Uterus (tissue), 2 donors: ENCODE results near the gene NBEA.

ENCODE experiments used
- POLR2A ChIP-seq, 2 donors: fragments of 450-650 bp; IDR thresholded peaks; one replicate each; pipeline ENCODE4 v1.6.1; 2016; ENCODE audit warnings: antibody characterized with exemption in 2 of 2, mild to moderate bottlenecking in 1 of 2, moderate library complexity in 1 of 2
- TF ChIP-seq, protein P1 (sequence below), 4 experiments: fragments of 200-600 bp in 2 of 4; fragments of 450-650 bp in 2 of 4; sonication (generic) in 2 of 4; IDR thresholded peaks; one replicate each; pipeline ENCODE4 v1.5.1; 2016 to 2019; ENCODE audit warnings: antibody characterized with exemption in 4 of 4, mild to moderate bottlenecking in 2 of 4, moderate library complexity in 1 of 4

DNA sequence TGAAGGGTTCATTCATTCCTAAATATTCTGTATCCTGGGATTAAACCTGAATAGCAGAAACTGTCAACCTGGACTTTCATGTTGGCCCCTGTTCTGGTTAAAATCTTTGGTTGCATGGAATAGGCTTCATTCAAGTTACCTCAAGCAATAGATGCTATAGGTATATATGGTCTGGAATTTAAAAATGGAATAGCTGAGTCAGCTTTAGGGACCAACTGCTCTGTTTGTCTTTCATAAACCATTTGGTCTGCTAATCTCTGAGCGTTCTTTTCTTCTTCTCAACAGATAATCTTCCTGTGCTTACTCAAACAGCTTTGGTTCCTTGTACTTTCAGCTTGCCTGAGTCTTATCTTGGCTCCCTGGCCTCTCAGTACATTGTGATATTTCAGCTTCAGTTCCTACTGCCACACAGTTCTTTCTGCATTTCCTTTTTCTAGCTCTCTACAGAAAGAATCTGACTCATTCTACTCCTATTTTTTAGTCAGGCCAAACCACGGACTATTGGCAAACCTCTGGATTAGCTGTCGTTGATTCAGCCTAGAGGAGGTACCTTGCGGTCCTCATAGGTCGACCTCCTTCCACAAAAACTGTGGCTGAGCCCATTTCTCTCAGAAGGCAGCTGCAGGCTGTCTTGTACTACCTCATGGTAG, 570.3 kb downstream of the NBEA start:
- TF ChIP-seq, protein P1, sequence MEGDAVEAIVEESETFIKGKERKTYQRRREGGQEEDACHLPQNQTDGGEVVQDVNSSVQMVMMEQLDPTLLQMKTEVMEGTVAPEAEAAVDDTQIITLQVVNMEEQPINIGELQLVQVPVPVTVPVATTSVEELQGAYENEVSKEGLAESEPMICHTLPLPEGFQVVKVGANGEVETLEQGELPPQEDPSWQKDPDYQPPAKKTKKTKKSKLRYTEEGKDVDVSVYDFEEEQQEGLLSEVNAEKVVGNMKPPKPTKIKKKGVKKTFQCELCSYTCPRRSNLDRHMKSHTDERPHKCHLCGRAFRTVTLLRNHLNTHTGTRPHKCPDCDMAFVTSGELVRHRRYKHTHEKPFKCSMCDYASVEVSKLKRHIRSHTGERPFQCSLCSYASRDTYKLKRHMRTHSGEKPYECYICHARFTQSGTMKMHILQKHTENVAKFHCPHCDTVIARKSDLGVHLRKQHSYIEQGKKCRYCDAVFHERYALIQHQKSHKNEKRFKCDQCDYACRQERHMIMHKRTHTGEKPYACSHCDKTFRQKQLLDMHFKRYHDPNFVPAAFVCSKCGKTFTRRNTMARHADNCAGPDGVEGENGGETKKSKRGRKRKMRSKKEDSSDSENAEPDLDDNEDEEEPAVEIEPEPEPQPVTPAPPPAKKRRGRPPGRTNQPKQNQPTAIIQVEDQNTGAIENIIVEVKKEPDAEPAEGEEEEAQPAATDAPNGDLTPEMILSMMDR (IDR thresholded peaks at IDR 0.05): no peak
- TF ChIP-seq POLR2A (IDR thresholded peaks at IDR 0.05): no peak
